NK-92 (cell line): ENCODE data around the gene KIFC1.
A peak's percentile ranks its signal among the peaks of the same experiment; 100 is the strongest.

Experiments used
- DNase-seq: peaks from one replicate; lab custom pipeline; 2025; ENCODE audit not compliant: unreplicated experiment; lab: John Stamatoyannopoulos, UW

The KIFC1 gene

GRCh38 chr6:33424855-33425667 is 33.4 kb downstream of the KIFC1 start:
- no peak for DNase-seq

DNA sequence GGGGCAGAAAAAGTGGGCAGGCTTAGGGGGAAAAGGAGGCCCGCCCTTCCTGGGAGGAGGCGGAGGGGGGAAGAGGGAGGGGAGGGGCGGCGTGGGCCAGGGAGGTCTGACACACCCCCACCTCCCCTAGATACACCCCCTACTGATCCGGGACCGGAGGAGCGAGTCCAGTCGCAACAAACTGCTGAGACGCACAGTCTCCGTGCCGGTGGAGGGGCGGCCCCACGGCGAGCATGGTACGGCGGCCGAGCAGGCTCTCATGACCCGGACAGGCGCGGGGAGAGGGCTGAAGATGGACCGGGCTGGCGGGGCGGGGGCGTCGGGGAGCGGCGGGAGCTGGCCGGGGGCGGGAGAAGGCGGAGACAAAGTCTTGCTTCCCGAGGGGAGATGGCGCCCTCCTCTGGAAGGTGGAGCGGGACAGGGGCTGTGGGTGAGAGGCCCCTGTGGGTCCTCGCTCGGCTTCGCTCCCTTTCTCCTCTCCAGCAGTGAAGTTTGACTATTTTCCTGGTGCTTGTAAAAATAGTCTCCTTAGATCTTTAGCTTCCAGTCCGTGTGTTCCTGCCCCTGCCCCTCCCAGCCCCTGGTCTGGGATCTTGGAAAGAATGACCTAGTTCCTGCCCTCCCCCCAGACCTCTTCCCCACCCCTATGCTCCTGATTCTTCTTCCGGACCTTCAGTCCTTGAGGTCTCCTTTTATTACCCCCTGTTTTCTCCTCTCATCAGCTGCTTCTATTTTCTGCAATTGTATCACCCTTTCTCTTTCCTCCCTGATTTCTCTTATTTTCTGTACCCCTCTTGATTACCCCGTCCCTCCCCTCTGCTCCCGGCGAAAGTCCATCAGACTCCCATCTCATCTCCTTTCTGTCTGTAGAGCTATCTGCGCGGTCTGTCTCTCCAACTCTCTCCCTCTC is 34.3 kb downstream of the KIFC1 start:
- DNase-seq = peak; percentile 16

DNA sequence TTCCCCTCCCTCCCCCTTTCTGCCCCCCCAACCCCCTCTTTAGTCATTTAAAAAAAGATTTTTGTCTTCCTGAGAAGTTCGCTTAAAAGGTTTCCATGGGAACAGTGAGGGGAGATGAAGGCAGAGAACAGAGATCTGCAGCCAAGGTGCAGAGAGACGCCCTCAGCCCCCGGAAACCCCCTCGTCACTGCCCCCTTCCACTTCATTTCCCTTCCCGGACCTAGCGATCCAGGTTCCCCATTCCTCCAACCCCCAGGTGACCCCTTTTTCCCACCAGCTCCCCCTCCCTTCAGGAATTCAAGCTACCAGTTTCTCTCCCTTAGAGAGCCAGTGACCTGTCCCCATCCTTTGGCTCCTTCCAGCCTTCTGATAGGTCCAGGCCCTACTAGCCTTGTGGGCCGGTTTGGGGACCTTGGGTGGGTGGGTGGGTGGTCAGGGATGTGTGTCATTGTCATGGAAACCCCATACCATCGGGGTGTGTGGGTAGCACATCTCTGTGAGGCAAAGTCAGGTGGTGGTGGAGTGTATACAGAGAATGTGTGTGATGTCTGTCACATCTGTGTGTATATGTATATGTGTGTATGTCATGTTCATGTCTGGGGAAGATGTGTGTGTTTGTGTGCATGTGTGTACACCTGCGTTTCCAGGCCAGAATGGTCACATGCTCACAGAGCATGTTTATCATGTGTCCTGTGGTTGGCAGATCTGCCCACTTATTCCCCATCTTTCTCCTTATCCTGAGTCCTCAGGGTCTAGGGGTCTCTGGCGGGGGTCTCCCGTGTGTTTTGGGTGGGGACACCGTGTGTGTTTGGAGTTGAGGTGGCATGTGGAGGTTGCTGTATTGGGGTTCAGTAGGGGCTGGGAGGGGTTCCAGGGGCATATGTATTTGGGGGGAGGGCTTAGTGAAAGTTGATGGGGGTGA is 35.2 kb downstream of the KIFC1 start:
- no peak for DNase-seq

GRCh38 chr6:33427585-33428223 is 36.1 kb downstream of the KIFC1 start:
- DNase-seq = no peak

DNA sequence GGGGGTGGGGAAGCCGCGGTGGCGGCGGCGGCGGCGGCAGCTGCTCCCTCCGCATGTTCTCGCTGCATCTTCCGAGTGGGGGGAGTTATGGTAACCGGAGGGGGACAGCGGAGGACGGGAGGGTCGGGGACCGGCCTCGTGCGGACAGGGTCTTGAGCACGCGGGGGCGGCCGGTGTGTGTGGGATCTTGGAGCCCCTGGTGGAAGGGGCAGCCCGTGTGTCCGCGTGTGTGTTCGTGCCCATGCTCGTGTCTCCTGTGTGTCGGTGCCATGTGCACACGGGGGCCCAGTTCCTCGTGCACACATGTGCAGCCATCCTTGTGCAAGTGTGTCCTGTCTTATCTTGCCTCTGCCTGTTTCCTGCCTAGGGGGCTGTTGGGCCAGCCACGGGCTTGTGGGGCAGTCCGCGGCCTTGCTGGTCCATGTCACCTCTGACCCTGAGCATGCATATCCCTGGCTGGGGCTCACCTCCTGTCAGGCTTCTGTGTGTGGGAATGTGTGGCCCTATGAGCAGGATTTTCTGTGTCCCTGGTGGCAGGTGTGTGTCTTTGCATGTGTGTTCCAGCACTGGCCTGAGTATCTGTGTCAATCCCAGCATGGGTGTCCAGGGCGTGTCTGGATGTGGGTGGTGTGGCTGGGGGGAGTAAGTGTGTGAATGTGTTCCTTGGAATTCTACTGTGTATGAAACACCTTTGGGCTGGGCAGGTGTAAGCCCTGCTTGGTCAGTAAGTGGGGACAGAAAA is 36.8 kb downstream of the KIFC1 start:
- DNase-seq = no peak

- no peak for DNase-seq
Observed at GRCh38 chr6:33428966-33429749, 37.5 kb downstream of the KIFC1 start.

GRCh38 chr6:33429750-33430052 is 38.1 kb downstream of the KIFC1 start:
- no peak for DNase-seq

GRCh38 chr6:33430334-33430733 is 38.7 kb downstream of the KIFC1 start:
- DNase-seq = no peak

GRCh38 chr6:33430991-33431879 is 39.6 kb downstream of the KIFC1 start:
- DNase-seq = peak; percentile 11

GRCh38 chr6:33431880-33432541 is 40.4 kb downstream of the KIFC1 start:
- no peak for DNase-seq

- DNase-seq = no peak
Observed at GRCh38 chr6:33432546-33432945, 40.9 kb downstream of the KIFC1 start.

DNA sequence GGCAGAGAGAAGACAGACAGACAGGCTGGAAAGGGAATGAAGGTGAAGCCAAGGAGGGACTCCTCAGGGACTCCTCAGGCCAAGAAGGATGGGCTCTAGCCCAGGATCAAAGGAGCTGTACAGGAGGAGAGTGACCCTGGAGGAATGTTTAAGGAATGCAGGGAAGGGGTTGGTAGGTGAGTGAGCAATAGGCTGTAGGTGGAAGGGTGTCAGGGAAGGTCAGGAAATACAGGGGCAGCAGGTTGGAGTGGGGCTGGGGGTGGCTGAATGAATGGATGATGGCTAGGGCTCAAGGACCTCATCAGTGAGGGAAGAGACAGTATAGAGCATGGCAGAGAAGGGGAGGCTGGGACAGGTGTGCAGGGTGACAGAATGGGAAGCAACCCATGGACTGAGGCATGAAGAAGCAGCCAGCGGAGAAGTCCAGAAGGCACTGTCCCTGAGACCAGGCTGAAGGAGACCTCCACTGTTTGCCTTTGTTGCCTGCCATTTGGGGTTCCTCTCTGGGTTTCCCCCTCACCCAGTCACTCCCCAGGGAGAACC is 41.4 kb downstream of the KIFC1 start:
- no peak for DNase-seq

- no peak for DNase-seq
Observed at GRCh38 chr6:33433544-33434191, 42.0 kb downstream of the KIFC1 start.

DNA sequence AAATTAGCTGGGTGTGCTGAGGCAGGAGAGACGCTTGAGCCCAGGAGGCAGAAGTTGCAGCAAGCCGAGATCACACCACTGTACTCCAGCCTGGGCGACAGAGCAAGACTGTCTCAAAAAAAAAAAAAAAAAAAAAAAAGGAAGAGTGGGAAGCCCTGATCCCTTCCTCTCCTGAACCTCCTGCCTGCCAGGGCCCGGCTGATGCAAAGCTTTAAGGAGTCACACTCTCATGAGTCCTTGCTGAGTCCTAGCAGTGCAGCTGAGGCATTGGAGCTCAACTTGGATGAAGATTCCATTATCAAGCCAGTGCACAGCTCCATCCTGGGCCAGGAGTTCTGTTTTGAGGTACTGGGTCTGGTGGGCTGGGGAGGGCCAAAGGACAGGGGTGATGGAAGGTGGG is 43.3 kb downstream of the KIFC1 start:
- no peak for DNase-seq

DNA sequence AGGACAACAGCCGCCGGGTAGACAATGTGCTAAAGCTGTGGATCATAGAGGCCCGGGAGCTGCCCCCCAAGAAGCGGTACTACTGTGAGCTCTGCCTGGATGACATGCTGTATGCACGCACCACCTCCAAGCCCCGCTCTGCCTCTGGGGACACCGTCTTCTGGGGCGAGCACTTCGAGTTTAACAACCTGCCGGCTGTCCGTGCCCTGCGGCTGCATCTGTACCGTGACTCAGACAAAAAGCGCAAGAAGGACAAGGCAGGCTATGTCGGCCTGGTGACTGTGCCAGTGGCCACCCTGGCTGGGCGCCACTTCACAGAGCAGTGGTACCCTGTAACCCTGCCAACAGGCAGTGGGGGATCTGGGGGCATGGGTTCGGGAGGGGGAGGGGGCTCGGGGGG is 46.0 kb downstream of the KIFC1 start:
- no peak for DNase-seq

DNA sequence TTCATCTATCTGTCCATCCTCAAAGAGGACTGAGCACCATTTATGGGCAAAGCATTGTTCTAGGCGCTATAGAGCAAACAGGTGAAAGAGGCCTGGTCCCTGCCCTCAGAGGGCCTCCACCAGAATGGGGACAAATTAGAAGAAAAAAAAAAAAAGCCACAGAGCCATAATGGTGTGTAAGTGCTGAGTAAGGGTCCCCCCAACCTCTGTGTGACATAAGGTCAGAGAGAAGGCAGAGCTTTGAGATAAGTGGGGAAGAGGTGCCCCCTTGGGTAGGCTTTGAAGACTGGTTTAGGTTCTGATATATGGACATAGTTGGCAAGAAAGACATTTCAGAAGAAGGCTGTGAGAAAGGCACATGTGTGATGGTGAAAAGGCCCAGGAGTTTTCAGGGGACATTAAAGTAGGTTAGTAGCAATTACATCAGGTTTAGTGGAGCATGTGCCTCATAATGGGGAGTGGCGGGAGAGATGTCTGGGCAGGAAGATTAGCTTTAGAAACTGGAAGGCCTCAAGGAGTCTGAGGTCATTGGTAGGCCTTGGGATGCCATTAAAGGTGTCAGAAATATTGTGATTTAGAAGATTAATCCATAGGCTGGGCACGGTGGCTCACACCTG is 47.5 kb downstream of the KIFC1 start:
- DNase-seq = no peak
